Measurements from ENCODE around the gene NDST1.

- TF ChIP-seq MAFK (IDR thresholded peaks at IDR 0.05; ENCODE audit: low read depth, low read length) (no peak), GTF2F1 (IDR thresholded peaks at IDR 0.05; ENCODE audit: borderline replicate concordance, low read depth, low read length) (no peak), POLR2A (IDR thresholded peaks at IDR 0.05; ENCODE audit: control extremely low read depth in 1 of 2, low read depth in 2 of 2, low read length in 2 of 2) (no peak), GABPA (IDR thresholded peaks at IDR 0.05; ENCODE audit: borderline replicate concordance, insufficient read depth, low read length) (no peak), HDAC2 (IDR thresholded peaks at IDR 0.05; ENCODE audit: borderline replicate concordance in 1 of 2, low read depth in 2 of 2, low read length in 2 of 2) (no peak), CHD2 (IDR thresholded peaks at IDR 0.05; ENCODE audit: low read length) (no peak), EP300 (IDR thresholded peaks at IDR 0.05; ENCODE audit: borderline replicate concordance in 1 of 2, low read depth in 2 of 2, low read length in 2 of 2) (no peak), SP4 (IDR thresholded peaks at IDR 0.05; ENCODE audit: low read length) (no peak), FOSL1 (IDR thresholded peaks at IDR 0.05; ENCODE audit: insufficient read depth, low read depth, low read length) (no peak)
- TF ChIP-seq, protein P1, sequence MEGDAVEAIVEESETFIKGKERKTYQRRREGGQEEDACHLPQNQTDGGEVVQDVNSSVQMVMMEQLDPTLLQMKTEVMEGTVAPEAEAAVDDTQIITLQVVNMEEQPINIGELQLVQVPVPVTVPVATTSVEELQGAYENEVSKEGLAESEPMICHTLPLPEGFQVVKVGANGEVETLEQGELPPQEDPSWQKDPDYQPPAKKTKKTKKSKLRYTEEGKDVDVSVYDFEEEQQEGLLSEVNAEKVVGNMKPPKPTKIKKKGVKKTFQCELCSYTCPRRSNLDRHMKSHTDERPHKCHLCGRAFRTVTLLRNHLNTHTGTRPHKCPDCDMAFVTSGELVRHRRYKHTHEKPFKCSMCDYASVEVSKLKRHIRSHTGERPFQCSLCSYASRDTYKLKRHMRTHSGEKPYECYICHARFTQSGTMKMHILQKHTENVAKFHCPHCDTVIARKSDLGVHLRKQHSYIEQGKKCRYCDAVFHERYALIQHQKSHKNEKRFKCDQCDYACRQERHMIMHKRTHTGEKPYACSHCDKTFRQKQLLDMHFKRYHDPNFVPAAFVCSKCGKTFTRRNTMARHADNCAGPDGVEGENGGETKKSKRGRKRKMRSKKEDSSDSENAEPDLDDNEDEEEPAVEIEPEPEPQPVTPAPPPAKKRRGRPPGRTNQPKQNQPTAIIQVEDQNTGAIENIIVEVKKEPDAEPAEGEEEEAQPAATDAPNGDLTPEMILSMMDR (IDR thresholded peaks at IDR 0.05; ENCODE audit: control extremely low read depth in 1 of 3, insufficient read depth in 1 of 3, low read depth in 1 of 3, low read length in 3 of 3): no peak
Measured at GRCh38 chr5:150499437-150499956, 8.4 kb upstream of the NDST1 start.
